ENCODE data around the gene MICALL1. TPM values are rescaled to one million over a fixed set of nuclear protein-coding genes. Genes with fewer than 3 reads are reported as not detected.

Gene MICALL1
- total RNA-seq, 2 experiments from 2014 or later = 18.3 to 25.7 TPM

DNA sequence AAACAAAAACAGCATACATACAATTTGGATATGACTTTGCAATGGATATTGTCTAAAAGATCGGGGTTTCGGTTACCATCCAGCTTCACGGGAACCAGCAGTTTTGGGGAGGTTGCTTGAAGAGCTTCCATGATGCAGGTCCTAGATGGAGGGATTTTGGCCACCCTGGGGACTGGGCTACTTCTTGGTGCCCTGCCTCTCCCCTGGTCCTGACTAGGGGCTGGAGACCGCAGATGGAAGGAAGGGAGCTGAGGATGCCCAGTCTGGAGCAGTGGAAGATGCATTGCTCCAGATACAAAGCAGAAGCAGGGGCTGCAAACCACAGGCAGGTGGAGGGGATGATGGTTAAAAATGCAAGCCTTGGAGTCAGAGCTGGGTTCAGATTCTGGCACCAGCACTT is 64.8 kb downstream of the MICALL1 start:
- H3K79me2 ChIP-seq (ENCODE audit: insufficient read depth, low read depth, low read length) = no peaks in the 10 kb centered on the region
- H3K36me3 ChIP-seq (ENCODE audit: insufficient read depth, low read length) = peaks cover 40% of the 10 kb centered on the region
- intact Hi-C loops (cut with micrococcal nuclease; ENCODE audit: unreplicated experiment) = no loop called here
- no peaks in the 10 kb centered on the region for H4K20me1 ChIP-seq (ENCODE audit: insufficient read depth, low read length)
- no peak overlapping the region for H3K4me3 ChIP-seq (ENCODE audit: low read depth, low read length, poor library complexity, severe bottlenecking)
- DNase-seq (ENCODE audit: low spot score) = no peak
- TF ChIP-seq EZH2phosphoT487 (IDR thresholded peaks at IDR 0.05; ENCODE audit: borderline replicate concordance, low read depth, low read length) = no peak
- TF ChIP-seq, protein P1, sequence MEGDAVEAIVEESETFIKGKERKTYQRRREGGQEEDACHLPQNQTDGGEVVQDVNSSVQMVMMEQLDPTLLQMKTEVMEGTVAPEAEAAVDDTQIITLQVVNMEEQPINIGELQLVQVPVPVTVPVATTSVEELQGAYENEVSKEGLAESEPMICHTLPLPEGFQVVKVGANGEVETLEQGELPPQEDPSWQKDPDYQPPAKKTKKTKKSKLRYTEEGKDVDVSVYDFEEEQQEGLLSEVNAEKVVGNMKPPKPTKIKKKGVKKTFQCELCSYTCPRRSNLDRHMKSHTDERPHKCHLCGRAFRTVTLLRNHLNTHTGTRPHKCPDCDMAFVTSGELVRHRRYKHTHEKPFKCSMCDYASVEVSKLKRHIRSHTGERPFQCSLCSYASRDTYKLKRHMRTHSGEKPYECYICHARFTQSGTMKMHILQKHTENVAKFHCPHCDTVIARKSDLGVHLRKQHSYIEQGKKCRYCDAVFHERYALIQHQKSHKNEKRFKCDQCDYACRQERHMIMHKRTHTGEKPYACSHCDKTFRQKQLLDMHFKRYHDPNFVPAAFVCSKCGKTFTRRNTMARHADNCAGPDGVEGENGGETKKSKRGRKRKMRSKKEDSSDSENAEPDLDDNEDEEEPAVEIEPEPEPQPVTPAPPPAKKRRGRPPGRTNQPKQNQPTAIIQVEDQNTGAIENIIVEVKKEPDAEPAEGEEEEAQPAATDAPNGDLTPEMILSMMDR (conservative IDR thresholded peaks at IDR 0.05; ENCODE audit: low read length) = no peak
- H3K9me3 ChIP-seq (ENCODE audit: low read length) = no peaks in the 10 kb centered on the region
- no peak overlapping the region for H3K27ac ChIP-seq (ENCODE audit: low read depth, low read length, poor library complexity, severe bottlenecking)
- no peaks in the 10 kb centered on the region for H3K9me2 ChIP-seq (ENCODE audit: insufficient read depth, low read length)
- CTCF ChIA-PET (ENCODE audit: unreplicated experiment) = no interaction called here
- BruUV-seq (replicated peaks) = no TSS peak
- H2AFZ ChIP-seq (ENCODE audit: low read length) = no peak overlapping the region
- no peak overlapping the region for H3K4me2 ChIP-seq (ENCODE audit: low read length)
- H3K4me1 ChIP-seq (ENCODE audit: insufficient read depth, low read length, poor library complexity, severe bottlenecking) = no peaks in the 10 kb centered on the region
- POLR2A ChIA-PET = no interaction called here

DNA sequence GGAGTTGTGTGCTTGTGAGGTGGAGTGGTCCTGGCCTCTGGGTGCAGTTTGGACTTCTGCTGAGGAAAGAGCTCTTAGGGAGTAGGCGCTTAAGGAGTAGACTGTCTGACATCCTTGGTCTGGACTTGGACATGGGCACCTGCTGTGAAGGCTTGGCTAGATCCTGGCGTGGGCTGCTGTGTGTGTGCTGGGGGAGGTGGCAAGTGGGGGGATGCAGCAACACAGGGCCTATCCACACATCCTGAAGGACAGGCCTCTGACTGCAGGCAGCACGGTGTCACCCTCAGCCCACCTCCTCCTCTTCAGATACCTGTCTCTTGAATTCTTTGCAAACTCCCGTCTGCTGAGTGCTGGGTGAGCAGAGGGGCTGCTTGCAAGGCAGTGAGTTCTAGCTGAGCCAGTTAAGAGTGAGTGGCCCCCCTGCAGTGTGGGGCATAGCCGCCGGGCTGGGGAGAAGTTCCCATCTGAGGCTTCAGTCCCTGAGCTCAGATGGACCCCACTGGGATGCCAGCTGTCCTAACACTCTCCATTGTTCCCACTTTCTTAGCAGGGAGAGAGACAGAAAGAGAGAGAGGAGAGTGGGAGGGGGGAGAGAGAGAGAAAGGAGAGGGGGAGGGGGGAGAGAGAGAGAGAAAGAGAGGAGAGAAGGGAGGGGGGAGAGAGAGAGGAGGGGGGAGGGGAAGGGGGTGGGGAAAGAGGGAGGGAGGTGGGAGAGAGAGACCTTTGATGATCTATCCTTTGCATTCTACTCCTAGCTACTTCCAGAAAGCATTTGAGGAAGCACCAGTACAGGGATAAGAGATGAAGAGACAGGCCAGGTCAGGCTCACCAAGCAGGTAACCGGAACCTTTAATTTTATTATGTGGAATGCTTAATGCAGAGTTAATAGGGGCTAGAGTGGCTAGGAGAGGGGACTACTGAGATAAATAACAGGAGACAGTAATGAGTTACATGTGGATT is 65.7 kb downstream of the MICALL1 start:
- no peak for TF ChIP-seq EZH2phosphoT487 (IDR thresholded peaks at IDR 0.05; ENCODE audit: borderline replicate concordance, low read depth, low read length)
- TF ChIP-seq, protein P1 (conservative IDR thresholded peaks at IDR 0.05; ENCODE audit: low read length) = no peak
- Histone ChIP-seq H2AFZ (ENCODE audit: low read length) (no peak overlapping the region), H3K36me3 (ENCODE audit: insufficient read depth, low read length) (peaks cover 31% of the 10 kb centered on the region)

DNA sequence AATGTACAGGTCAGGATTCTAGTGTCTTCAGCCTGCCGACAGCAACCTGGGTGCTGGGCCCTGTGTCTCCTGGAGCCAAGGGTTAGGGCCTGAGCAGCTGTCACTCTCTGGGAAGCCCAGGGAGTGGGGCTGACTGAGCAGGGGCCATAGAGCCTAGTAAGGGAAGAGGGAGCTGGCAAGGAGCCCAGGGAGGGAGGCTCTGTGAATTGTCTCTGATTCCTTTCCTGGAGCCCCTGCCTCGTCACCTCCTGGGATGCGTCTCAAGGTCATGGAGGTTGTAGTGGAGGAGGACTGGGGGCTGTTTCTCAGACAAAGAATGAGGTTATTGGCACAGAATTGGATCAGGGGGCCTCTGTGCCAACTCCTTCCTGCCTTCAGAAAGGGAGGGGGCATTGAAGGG is 66.4 kb downstream of the MICALL1 start:
- POLR2A ChIA-PET = no interaction called here
- H3K4me3 ChIP-seq (ENCODE audit: low read depth, low read length, poor library complexity, severe bottlenecking) = no peak overlapping the region
- intact Hi-C loops (cut with micrococcal nuclease; ENCODE audit: unreplicated experiment) = no loop called here
- H3K4me2 ChIP-seq (ENCODE audit: low read length) = no peak overlapping the region
- H3K9me2 ChIP-seq (ENCODE audit: insufficient read depth, low read length) = no peaks in the 10 kb centered on the region
- no peaks in the 10 kb centered on the region for H3K9me3 ChIP-seq (ENCODE audit: low read length)
- no peak overlapping the region for H2AFZ ChIP-seq (ENCODE audit: low read length)
- H3K79me2 ChIP-seq (ENCODE audit: insufficient read depth, low read depth, low read length) = no peaks in the 10 kb centered on the region
- no peaks in the 10 kb centered on the region for H3K4me1 ChIP-seq (ENCODE audit: insufficient read depth, low read length, poor library complexity, severe bottlenecking)
- no peaks in the 10 kb centered on the region for H4K20me1 ChIP-seq (ENCODE audit: insufficient read depth, low read length)
- CTCF ChIA-PET (ENCODE audit: unreplicated experiment) = no interaction called here
- no peak overlapping the region for H3K27ac ChIP-seq (ENCODE audit: low read depth, low read length, poor library complexity, severe bottlenecking)
- DNase-seq (ENCODE audit: low spot score) = no peak
- H3K36me3 ChIP-seq (ENCODE audit: insufficient read depth, low read length) = peaks cover 24% of the 10 kb centered on the region
- no TSS peak for BruUV-seq (replicated peaks)
- no peak for TF ChIP-seq EZH2phosphoT487 (IDR thresholded peaks at IDR 0.05; ENCODE audit: borderline replicate concordance, low read depth, low read length)
- TF ChIP-seq, protein P1 (conservative IDR thresholded peaks at IDR 0.05; ENCODE audit: low read length) = no peak

More for the DNA sequence above, 65.7 kb downstream of the MICALL1 start:
- Histone ChIP-seq H3K79me2 (ENCODE audit: insufficient read depth, low read depth, low read length) (no peaks in the 10 kb centered on the region), H4K20me1 (ENCODE audit: insufficient read depth, low read length) (no peaks in the 10 kb centered on the region), H3K4me2 (ENCODE audit: low read length) (no peak overlapping the region), H3K4me3 (ENCODE audit: low read depth, low read length, poor library complexity, severe bottlenecking) (no peak overlapping the region), H3K4me1 (ENCODE audit: insufficient read depth, low read length, poor library complexity, severe bottlenecking) (no peaks in the 10 kb centered on the region), H3K9me2 (ENCODE audit: insufficient read depth, low read length) (no peaks in the 10 kb centered on the region), H3K9me3 (ENCODE audit: low read length) (no peaks in the 10 kb centered on the region), H3K27ac (ENCODE audit: low read depth, low read length, poor library complexity, severe bottlenecking) (no peak overlapping the region)
- BruUV-seq (replicated peaks) = no TSS peak
- ChIA-PET CTCF (ENCODE audit: unreplicated experiment) (no interaction called here), POLR2A (no interaction called here)
- intact Hi-C loops (cut with micrococcal nuclease; ENCODE audit: unreplicated experiment) = no loop called here
- DNase-seq (ENCODE audit: low spot score) = no peak

All from OCI-LY7 (cell line).